Upper lobe of left lung (tissue), 4 donors: ENCODE results near the gene ADAMTS2.

Experiments
- EP300 ChIP-seq, 4 donors: sonication (generic); formaldehyde crosslinking; IDR thresholded peaks; one replicate each; pipeline ENCODE4 v1.5.1; 2017; ENCODE audit warnings: antibody characterized with exemption in 4 of 4, control low read depth in 2 of 4
- POLR2A ChIP-seq, 4 donors: fragments of 450-650 bp; IDR thresholded peaks; one replicate each; pipeline ENCODE4 v1.5.1; 2016 to 2017; ENCODE audit warnings: antibody characterized with exemption in 4 of 4, mild to moderate bottlenecking in 2 of 4
- POLR2AphosphoS5 ChIP-seq, 2 donors: sonication (generic); formaldehyde crosslinking; IDR thresholded peaks; one replicate each; pipeline ENCODE4 v1.5.1; 2017; ENCODE audit warnings: antibody characterized with exemption in 2 of 2
- TF ChIP-seq, protein P1 (sequence below), 6 experiments: fragments of 450-650 bp in 4 of 6; fragments of 200-600 bp in 2 of 6; sonication (generic) in 2 of 6; IDR thresholded peaks; one replicate each; pipeline ENCODE4 v1.5.1; 2016 to 2019; ENCODE audit warnings: antibody characterized with exemption in 6 of 6

DNA sequence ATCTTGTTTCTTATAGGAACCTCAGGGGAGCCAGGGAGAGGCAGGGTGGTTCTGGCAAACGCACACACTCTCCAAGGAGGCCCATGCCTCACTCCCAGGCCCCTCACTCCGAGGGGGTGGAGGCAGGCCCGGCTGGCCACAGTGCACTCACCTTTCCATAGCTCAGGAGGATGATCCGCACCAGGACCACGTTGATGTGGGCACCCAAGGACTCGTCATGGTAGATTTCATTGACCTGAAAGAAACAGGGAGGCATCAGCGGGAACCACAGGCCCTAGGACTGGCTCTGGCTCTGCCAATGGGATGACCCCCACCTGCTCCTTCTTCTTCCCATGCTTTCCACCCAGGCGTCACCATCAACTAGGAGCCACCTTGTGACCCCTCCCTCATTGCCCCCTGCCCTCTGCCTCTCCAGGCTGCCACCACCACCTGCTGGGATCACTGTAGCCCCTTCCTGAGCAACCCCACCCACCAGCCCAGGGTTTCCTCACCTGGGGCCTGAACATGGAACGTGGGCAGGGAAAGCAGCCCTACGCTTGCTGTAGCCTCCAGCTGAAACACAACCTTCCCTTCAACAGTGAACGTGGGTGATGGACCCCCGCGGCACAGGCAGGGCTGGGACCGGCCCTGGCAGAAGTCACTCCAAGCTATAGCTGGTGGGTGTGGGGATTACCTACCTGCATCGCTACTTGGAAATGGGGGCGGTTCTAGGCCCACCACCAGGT is 164.2 kb downstream of the ADAMTS2 start:
- TF ChIP-seq, protein P1, sequence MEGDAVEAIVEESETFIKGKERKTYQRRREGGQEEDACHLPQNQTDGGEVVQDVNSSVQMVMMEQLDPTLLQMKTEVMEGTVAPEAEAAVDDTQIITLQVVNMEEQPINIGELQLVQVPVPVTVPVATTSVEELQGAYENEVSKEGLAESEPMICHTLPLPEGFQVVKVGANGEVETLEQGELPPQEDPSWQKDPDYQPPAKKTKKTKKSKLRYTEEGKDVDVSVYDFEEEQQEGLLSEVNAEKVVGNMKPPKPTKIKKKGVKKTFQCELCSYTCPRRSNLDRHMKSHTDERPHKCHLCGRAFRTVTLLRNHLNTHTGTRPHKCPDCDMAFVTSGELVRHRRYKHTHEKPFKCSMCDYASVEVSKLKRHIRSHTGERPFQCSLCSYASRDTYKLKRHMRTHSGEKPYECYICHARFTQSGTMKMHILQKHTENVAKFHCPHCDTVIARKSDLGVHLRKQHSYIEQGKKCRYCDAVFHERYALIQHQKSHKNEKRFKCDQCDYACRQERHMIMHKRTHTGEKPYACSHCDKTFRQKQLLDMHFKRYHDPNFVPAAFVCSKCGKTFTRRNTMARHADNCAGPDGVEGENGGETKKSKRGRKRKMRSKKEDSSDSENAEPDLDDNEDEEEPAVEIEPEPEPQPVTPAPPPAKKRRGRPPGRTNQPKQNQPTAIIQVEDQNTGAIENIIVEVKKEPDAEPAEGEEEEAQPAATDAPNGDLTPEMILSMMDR (IDR thresholded peaks at IDR 0.05): no peak
- no peak for TF ChIP-seq POLR2A (IDR thresholded peaks at IDR 0.05)
- no peak for TF ChIP-seq EP300 (IDR thresholded peaks at IDR 0.05)
- TF ChIP-seq POLR2AphosphoS5 (IDR thresholded peaks at IDR 0.05): no peak
